Osteocyte (in vitro differentiated cells): ENCODE results near the gene MTUS2. TPM values are rescaled to one million over a fixed set of nuclear protein-coding genes. Genes with fewer than 3 reads are reported as not detected.

Experiments used
- DNase-seq: peaks from one replicate; pipeline ENCODE4 v3.0.0; 2021; ENCODE audit warnings: mixed read lengths; ENCODE audit not compliant: unreplicated experiment; ENCODE audit errors: extremely low spot score
- H3K27ac Mint-ChIP-seq: one replicate; pipeline ENCODE4 v1.8.0; 2021; ENCODE audit warnings: mild to moderate bottlenecking, mixed read lengths; ENCODE audit not compliant: unreplicated experiment
- H3K27me3 Mint-ChIP-seq: one replicate; pipeline ENCODE4 v1.8.0; 2021; ENCODE audit warnings: mixed read lengths; ENCODE audit not compliant: unreplicated experiment
- H3K36me3 Mint-ChIP-seq: one replicate; pipeline ENCODE4 v1.8.0; 2021; ENCODE audit warnings: mixed read lengths; ENCODE audit not compliant: unreplicated experiment
- H3K4me1 Mint-ChIP-seq: one replicate; pipeline ENCODE4 v1.8.0; 2021; ENCODE audit warnings: mixed read lengths; ENCODE audit not compliant: unreplicated experiment
- H3K4me3 Mint-ChIP-seq: one replicate; pipeline ENCODE4 v1.8.0; 2021; ENCODE audit warnings: mild to moderate bottlenecking, moderate library complexity, mixed read lengths; ENCODE audit not compliant: unreplicated experiment
- H3K9me3 Mint-ChIP-seq: one replicate; pipeline ENCODE4 v1.8.0; 2021; ENCODE audit warnings: mixed read lengths; ENCODE audit not compliant: unreplicated experiment
- CTCF ChIP-seq: fragments of 200-600 bp; sonication (generic); IDR thresholded peaks from 2 replicates; pipeline ENCODE4 v1.5.0; 2021; ENCODE audit warnings: antibody characterized with exemption, mild to moderate bottlenecking, moderate library complexity
- total RNA-seq: library from RNA; stranded (reverse); gene quantifications from 2 replicates; pipeline ENCODE4 v1.2.1, GENCODE V29; 2021

MTUS2 gene
- total RNA-seq, 1 donor from 2014 or later: 0.05 TPM

DNA sequence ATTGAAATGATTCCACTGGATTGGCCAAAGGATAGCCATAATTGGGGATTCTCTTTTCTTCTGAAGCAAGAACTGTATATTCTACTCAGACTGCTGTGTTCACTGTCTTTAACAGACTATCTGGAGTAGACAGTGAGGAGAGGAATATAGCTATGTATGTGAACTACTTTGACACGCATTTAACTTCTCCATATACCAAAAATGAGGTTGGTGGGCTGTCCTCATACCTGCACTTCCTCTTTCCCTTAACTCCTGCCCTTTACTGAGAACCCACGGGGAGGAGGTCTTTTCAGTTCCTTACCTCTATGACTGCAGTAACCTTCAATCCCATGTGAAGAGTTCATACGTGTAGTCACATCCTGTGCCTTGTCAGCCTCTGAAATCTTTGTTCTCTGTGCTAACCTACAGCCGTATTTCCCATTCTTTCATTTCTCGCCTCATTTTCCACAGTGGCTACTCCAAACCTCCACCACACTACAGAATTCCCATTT is 305.8 kb downstream of the MTUS2 start:
- DNase-seq: no peak
- H3K9me3 Mint-ChIP-seq: no peaks in the 10 kb centered on the region
- H3K27me3 Mint-ChIP-seq: no peaks in the 10 kb centered on the region
- no peak overlapping the region for H3K4me3 Mint-ChIP-seq
- H3K27ac Mint-ChIP-seq: no peak overlapping the region
- TF ChIP-seq CTCF: no peak
- H3K4me1 Mint-ChIP-seq: no peaks in the 10 kb centered on the region
- no peaks in the 10 kb centered on the region for H3K36me3 Mint-ChIP-seq

- Mint-ChIP-seq H3K4me1 (no peaks in the 10 kb centered on the region), H3K4me3 (no peak overlapping the region), H3K36me3 (no peaks in the 10 kb centered on the region), H3K27me3 (no peaks in the 10 kb centered on the region), H3K27ac (no peak overlapping the region), H3K9me3 (no peaks in the 10 kb centered on the region)
- no peak for TF ChIP-seq CTCF
- no peak for DNase-seq
Observed at GRCh38 chr13:29129616-29130015, 309.5 kb downstream of the MTUS2 start.

GRCh38 chr13:29131159-29131558 is 311.0 kb downstream of the MTUS2 start:
- no peaks in the 10 kb centered on the region for H3K4me1 Mint-ChIP-seq
- no peaks in the 10 kb centered on the region for H3K36me3 Mint-ChIP-seq
- H3K9me3 Mint-ChIP-seq: no peaks in the 10 kb centered on the region
- no peak overlapping the region for H3K4me3 Mint-ChIP-seq
- H3K27me3 Mint-ChIP-seq: no peaks in the 10 kb centered on the region
- DNase-seq: no peak
- H3K27ac Mint-ChIP-seq: no peak overlapping the region
- no peak for TF ChIP-seq CTCF

DNA sequence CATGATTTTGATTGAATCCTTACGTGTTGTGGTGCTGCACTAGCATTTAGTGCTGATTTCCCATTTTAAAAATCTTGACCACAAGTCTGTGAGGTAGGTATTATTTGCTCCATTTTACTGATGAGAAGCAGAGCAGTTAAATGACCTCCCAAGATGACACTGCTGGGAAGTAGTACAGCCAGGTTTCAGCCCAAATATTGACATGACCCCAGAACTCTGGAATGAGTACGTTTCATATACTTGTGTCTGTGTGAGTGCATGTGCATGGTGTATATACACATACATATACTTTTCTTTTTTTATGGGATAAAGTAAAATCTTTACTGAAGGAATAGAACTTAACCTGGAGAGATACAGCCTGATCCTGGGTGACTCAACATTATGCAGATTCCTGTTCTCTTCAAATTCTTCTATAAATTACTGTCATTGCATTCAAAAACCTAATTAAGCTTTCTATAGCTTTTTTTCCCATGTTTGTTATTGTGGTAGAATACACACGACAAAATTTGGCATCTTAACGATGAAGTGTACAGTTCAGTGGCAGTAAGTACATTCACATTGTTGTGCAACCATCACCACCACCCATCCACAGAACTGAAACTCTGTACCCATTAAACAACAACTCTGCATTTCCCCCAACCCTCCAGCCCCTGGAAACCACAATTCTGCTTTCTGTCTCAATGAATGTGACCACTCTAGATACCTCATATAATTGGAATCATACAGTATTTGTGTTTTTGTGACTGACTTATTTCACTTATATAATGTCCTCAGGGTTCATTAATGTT is 311.9 kb downstream of the MTUS2 start:
- Mint-ChIP-seq H3K4me3 (no peak overlapping the region), H3K27me3 (no peaks in the 10 kb centered on the region), H3K4me1 (no peaks in the 10 kb centered on the region), H3K36me3 (no peaks in the 10 kb centered on the region), H3K27ac (no peak overlapping the region), H3K9me3 (peaks cover 1% of the 10 kb centered on the region)
- no peak for TF ChIP-seq CTCF
- no peak for DNase-seq

- Mint-ChIP-seq H3K4me3 (no peak overlapping the region), H3K9me3 (peaks cover 10% of the 10 kb centered on the region), H3K4me1 (no peaks in the 10 kb centered on the region), H3K36me3 (no peaks in the 10 kb centered on the region), H3K27me3 (no peaks in the 10 kb centered on the region), H3K27ac (no peak overlapping the region)
- no peak for TF ChIP-seq CTCF
- no peak for DNase-seq
Observed at GRCh38 chr13:29136341-29136740, 316.2 kb downstream of the MTUS2 start.
